WTC11 (cell line): ENCODE measurements around the gene TCP11L2. TPM values are rescaled to one million over a fixed set of nuclear protein-coding genes. Genes with fewer than 3 reads are reported as not detected.

Experiments used
- ATAC-seq: fragments of 200-7000 bp; cut with Tn5 transposase; 2 replicates; pipeline ENCODE4 v1.10.0; 2021; ENCODE audit warnings: mild to moderate bottlenecking, moderate library complexity
- CTCF ChIA-PET: fragments of 300-600 bp; sonication (Branson Sonifier 250); formaldehyde crosslinking; loops from one replicate; lab custom pipeline; 2021; ENCODE audit warnings: antibody characterized with exemption; lab: Charles Lee
- POLR2A ChIA-PET: fragments of 350-600 bp; sonication (Branson Sonifier 250); formaldehyde crosslinking; loops from one replicate; lab custom pipeline; 2021; ENCODE audit warnings: antibody characterized with exemption; lab: Charles Lee
- DNase-seq: peaks from one replicate; pipeline ENCODE4 v3.0.0; 2021; ENCODE audit warnings: low spot score
- H3K27ac Mint-ChIP-seq: 2 replicates; pipeline ENCODE4 v1.8.0; 2021; ENCODE audit warnings: mixed read lengths
- H3K27me3 Mint-ChIP-seq: 2 replicates; pipeline ENCODE4 v1.8.0; 2021; ENCODE audit warnings: low read depth, mild to moderate bottlenecking, moderate library complexity, mixed read lengths
- H3K36me3 Mint-ChIP-seq: 2 replicates; pipeline ENCODE4 v1.8.0; 2021; ENCODE audit warnings: mixed read lengths
- H3K4me1 Mint-ChIP-seq: 2 replicates; pipeline ENCODE4 v1.8.0; 2022; ENCODE audit warnings: mixed read lengths
- H3K4me3 Mint-ChIP-seq: 2 replicates; pipeline ENCODE4 v1.8.0; 2021; ENCODE audit warnings: mild to moderate bottlenecking, moderate library complexity, mixed read lengths
- H3K9me3 Mint-ChIP-seq: 2 replicates; pipeline ENCODE4 v1.8.0; 2021; ENCODE audit warnings: mixed read lengths
- CREM ChIP-seq: sonication (generic); formaldehyde crosslinking; IDR thresholded peaks from 2 replicates; pipeline ENCODE4 v1.8.1; 2022; ENCODE audit warnings: mild to moderate bottlenecking, missing genetic modification reagents, moderate library complexity
- ESRRA ChIP-seq: sonication (generic); formaldehyde crosslinking; IDR thresholded peaks from 2 replicates; pipeline ENCODE4 v1.8.1; 2022; ENCODE audit warnings: mild to moderate bottlenecking, missing genetic modification reagents, borderline replicate concordance
- FOXJ3 ChIP-seq: sonication (generic); formaldehyde crosslinking; IDR thresholded peaks from 2 replicates; pipeline ENCODE4 v1.9.0; 2021; ENCODE audit warnings: missing genetic modification reagents, mild to moderate bottlenecking, borderline replicate concordance
- NR2C2 ChIP-seq: sonication (generic); formaldehyde crosslinking; IDR thresholded peaks from 2 replicates; pipeline ENCODE4 v1.8.0; 2022; ENCODE audit warnings: mild to moderate bottlenecking, missing genetic modification reagents
- TCF7 ChIP-seq: sonication (generic); formaldehyde crosslinking; IDR thresholded peaks from 2 replicates; pipeline ENCODE4 v1.8.0; 2022; ENCODE audit warnings: mild to moderate bottlenecking, low read depth, missing genetic modification reagents, moderate library complexity
- TEAD1 ChIP-seq: sonication (generic); formaldehyde crosslinking; IDR thresholded peaks from 2 replicates; pipeline ENCODE4 v1.8.0; 2022; ENCODE audit warnings: mild to moderate bottlenecking, missing genetic modification reagents
- ZNF423 ChIP-seq: fragments of 250-450 bp; sonication (Bioruptor Pico); IDR thresholded peaks from 2 replicates; pipeline ENCODE4 v2.1.2; 2022; ENCODE audit warnings: mild to moderate bottlenecking, moderate library complexity
- total RNA-seq: library from RNA; stranded (reverse); gene quantifications from 3 replicates; pipeline ENCODE4 v1.2.3, GENCODE V29; 2021
- TF ChIP-seq, protein P1 (sequence below): sonication (generic); formaldehyde crosslinking; IDR thresholded peaks from 2 replicates; pipeline ENCODE4 v1.8.1; 2022; ENCODE audit warnings: mild to moderate bottlenecking, moderate library complexity, missing genetic modification reagents
- TF ChIP-seq, protein P2 (sequence below): fragments of 250-450 bp; sonication (Bioruptor Pico); IDR thresholded peaks from 2 replicates; pipeline ENCODE4 v1.9.0; 2021; ENCODE audit warnings: mild to moderate bottlenecking
- TF ChIP-seq, protein P3 (sequence below): sonication (generic); formaldehyde crosslinking; IDR thresholded peaks from 2 replicates; pipeline ENCODE4 v1.8.1; 2023; ENCODE audit warnings: mild to moderate bottlenecking, missing genetic modification reagents, moderate library complexity
- TF ChIP-seq, protein P4 (sequence below): fragments of 250-450 bp; sonication (Bioruptor Pico); IDR thresholded peaks from 2 replicates; pipeline ENCODE4 v2.1.2; 2022; ENCODE audit warnings: mild to moderate bottlenecking, moderate library complexity
- TF ChIP-seq, protein P5 (sequence below): sonication (generic); formaldehyde crosslinking; IDR thresholded peaks from 2 replicates; pipeline ENCODE4 v1.8.1; 2023; ENCODE audit warnings: mild to moderate bottlenecking, missing genetic modification reagents

The TCP11L2 gene
- total RNA-seq, 1 experiment from 2014 or later = 12.3 TPM

DNA sequence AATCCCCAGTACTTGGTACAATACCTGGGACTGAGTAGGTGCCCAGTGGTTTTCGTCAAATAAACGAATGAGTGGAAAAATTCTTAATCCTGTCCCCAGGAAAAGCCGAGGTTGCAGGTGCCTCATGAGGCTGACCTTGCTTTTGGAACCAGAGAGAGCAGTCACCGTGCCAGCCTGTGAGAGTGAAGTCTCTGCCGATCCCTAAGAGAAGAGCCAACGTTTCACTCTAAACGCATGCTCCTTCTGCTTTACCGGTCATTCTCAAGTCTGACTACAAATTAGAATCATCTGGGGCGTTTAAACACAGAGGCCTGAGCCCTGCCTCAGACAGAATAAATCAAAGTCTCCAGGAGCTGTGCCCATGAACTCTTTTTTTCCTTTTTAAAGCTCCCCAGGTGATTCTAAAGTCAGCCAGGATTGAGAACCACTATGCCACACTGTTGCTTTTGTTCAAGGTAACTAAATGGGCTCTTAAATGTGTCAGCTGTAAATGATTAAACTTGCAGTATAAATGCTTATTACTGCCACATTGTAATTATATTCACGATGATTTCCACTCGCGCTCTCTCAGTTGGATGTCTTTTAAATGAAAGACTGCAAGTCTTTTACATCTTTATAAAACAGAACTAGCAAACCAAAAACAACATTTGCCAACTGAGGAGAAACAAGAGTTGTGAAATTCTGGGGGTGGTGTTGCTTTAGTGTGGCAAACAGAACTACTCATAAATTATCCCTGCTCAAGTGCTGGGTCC, 26.9 kb downstream of the TCP11L2 start (continued):
- TF ChIP-seq, protein P1, sequence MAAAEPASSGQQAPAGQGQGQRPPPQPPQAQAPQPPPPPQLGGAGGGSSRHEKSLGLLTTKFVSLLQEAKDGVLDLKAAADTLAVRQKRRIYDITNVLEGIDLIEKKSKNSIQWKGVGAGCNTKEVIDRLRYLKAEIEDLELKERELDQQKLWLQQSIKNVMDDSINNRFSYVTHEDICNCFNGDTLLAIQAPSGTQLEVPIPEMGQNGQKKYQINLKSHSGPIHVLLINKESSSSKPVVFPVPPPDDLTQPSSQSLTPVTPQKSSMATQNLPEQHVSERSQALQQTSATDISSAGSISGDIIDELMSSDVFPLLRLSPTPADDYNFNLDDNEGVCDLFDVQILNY (CRISPR knock-in tag) = no peak

DNA sequence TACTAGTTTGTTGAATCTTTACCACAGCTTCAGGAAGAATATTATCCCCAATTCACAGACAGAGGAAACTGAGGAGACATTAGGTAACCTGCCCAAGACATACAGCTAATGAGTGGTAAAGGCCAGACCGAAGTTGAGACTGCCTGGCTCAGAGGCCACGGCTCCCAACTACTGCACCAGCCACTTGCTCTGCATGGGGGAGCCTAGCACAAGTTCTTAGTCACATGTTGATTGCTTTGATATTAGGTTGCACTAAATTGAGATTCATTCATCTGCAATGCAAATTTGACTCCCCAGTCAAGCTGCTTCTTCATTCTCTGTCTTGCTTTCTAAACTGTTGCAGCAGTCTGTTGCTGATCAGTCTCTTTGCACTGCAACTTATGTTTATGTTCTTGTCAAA, 29.1 kb downstream of the TCP11L2 start:
- peaks cover 14% of the 10 kb centered on the region for H3K27me3 Mint-ChIP-seq
- DNase-seq (no peak), ATAC-seq (peak; percentile 85)
- CTCF ChIA-PET = interaction anchor here (1.1 kb wide), 1 partner anchor 26 kb away, joined by 5 read pairs; the partner anchor contains the start of gene POLR3B
- H3K4me3 Mint-ChIP-seq = no peak overlapping the region
- H3K9me3 Mint-ChIP-seq = peaks cover 13% of the 10 kb centered on the region
- H3K4me1 Mint-ChIP-seq = peaks cover 41% of the 10 kb centered on the region
- 0 out of 2 replicates have a peak overlapping the region, but pooled peaks have one; percentile 38 for H3K27ac Mint-ChIP-seq
- POLR2A ChIA-PET = interaction anchor here (0.5 kb wide), 1 partner anchor 146 kb away, joined by 3 read pairs; no protein-coding TSS in a partner anchor
- TF ChIP-seq NR2C2 (CRISPR knock-in tag) (no peak), ESRRA (no peak), CREM (no peak), TCF7 (CRISPR knock-in tag) (no peak)
- TF ChIP-seq, protein P2, sequence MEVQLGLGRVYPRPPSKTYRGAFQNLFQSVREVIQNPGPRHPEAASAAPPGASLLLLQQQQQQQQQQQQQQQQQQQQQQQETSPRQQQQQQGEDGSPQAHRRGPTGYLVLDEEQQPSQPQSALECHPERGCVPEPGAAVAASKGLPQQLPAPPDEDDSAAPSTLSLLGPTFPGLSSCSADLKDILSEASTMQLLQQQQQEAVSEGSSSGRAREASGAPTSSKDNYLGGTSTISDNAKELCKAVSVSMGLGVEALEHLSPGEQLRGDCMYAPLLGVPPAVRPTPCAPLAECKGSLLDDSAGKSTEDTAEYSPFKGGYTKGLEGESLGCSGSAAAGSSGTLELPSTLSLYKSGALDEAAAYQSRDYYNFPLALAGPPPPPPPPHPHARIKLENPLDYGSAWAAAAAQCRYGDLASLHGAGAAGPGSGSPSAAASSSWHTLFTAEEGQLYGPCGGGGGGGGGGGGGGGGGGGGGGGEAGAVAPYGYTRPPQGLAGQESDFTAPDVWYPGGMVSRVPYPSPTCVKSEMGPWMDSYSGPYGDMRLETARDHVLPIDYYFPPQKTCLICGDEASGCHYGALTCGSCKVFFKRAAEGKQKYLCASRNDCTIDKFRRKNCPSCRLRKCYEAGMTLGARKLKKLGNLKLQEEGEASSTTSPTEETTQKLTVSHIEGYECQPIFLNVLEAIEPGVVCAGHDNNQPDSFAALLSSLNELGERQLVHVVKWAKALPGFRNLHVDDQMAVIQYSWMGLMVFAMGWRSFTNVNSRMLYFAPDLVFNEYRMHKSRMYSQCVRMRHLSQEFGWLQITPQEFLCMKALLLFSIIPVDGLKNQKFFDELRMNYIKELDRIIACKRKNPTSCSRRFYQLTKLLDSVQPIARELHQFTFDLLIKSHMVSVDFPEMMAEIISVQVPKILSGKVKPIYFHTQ (CRISPR knock-in tag) = no peak
- TF ChIP-seq, protein P3, sequence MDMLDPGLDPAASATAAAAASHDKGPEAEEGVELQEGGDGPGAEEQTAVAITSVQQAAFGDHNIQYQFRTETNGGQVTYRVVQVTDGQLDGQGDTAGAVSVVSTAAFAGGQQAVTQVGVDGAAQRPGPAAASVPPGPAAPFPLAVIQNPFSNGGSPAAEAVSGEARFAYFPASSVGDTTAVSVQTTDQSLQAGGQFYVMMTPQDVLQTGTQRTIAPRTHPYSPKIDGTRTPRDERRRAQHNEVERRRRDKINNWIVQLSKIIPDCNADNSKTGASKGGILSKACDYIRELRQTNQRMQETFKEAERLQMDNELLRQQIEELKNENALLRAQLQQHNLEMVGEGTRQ (CRISPR knock-in tag) = peak; percentile 41; the same call in 1 of the 2 replicates
- TF ChIP-seq, protein P4, sequence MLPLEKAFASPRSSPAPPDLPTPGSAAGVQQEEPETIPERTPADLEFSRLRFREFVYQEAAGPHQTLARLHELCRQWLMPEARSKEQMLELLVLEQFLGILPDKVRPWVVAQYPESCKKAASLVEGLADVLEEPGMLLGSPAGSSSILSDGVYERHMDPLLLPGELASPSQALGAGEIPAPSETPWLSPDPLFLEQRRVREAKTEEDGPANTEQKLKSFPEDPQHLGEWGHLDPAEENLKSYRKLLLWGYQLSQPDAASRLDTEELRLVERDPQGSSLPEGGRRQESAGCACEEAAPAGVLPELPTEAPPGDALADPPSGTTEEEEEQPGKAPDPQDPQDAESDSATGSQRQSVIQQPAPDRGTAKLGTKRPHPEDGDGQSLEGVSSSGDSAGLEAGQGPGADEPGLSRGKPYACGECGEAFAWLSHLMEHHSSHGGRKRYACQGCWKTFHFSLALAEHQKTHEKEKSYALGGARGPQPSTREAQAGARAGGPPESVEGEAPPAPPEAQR (CRISPR knock-in tag) = no peak
- H3K36me3 Mint-ChIP-seq = peaks cover 9% of the 10 kb centered on the region

DNA sequence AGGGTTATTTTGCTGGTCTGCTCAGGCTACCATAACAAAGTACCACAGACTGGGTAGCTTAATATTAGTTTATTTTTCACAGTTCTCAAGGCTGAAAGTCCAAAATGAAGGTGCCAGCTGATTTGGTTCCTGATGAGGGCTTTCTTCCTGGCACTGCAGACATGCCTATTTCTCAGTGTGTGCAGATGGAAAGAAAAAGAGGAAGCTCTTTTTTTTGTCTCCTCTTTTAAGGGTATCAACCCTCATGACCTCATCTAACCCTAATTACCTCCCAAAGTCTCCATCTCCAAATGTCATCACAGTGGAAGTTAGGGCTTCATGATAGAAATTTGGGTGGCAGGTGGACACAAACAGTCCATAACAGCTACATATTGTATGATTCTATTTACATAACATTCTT, 30.0 kb downstream of the TCP11L2 start:
- ChIA-PET POLR2A (no interaction called here), CTCF (no interaction called here)
- Mint-ChIP-seq H3K4me1 (peaks cover 36% of the 10 kb centered on the region), H3K4me3 (no peak overlapping the region), H3K36me3 (peaks cover 9% of the 10 kb centered on the region), H3K27ac (no peak overlapping the region), H3K9me3 (peaks cover 13% of the 10 kb centered on the region), H3K27me3 (peaks cover 6% of the 10 kb centered on the region)
- DNase-seq = no peak
- TF ChIP-seq, protein P5, sequence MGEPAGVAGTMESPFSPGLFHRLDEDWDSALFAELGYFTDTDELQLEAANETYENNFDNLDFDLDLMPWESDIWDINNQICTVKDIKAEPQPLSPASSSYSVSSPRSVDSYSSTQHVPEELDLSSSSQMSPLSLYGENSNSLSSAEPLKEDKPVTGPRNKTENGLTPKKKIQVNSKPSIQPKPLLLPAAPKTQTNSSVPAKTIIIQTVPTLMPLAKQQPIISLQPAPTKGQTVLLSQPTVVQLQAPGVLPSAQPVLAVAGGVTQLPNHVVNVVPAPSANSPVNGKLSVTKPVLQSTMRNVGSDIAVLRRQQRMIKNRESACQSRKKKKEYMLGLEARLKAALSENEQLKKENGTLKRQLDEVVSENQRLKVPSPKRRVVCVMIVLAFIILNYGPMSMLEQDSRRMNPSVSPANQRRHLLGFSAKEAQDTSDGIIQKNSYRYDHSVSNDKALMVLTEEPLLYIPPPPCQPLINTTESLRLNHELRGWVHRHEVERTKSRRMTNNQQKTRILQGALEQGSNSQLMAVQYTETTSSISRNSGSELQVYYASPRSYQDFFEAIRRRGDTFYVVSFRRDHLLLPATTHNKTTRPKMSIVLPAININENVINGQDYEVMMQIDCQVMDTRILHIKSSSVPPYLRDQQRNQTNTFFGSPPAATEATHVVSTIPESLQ (CRISPR knock-in tag) = no peak
- TF ChIP-seq ZNF423 (CRISPR knock-in tag) (no peak), FOXJ3 (no peak), TEAD1 (CRISPR knock-in tag) (no peak)
- TF ChIP-seq, protein P1 (CRISPR knock-in tag) = no peak
- ATAC-seq = no peak
